ENCODE measurements around the gene B4GALT3. TPM values are rescaled to one million over a fixed set of nuclear protein-coding genes. Genes with fewer than 3 reads are reported as not detected.

The B4GALT3 gene
- total and polyA plus RNA-seq, 12 donors, result 11.5 to 28.9 (median 19.6) TPM

- no peak for TF ChIP-seq CTCF (IDR thresholded peaks at IDR 0.05)
- H3K4me3 ChIP-seq, result peak within 1 kb of the TSS in 7 of 10 donors; percentile 0 to 62 (median 38)
- peak within 1 kb of the TSS in 9 of 10 donors; percentile 5 to 95 (median 48) for H3K27ac ChIP-seq
- ATAC-seq, result peak; percentile 42 to 74 (median 60)
- peaks cover 0 to 58% (median 4%) of the 10 kb centered on the region in 9 donors for H3K4me1 ChIP-seq
- H3K36me3 ChIP-seq, result peaks cover 0 to 77% (median 46%) of the 10 kb centered on the region in 9 donors
- H3K9me3 ChIP-seq, result no peaks in the 10 kb centered on the region
- WGBS, 2 donors, result 70 to 74% methylated on average over 10 of the region's 10 CpGs
- peak in 1 of 2 donors; percentile 58 for DNase-seq
- H3K27me3 ChIP-seq, result no peaks in the 10 kb centered on the region
- intact Hi-C loops (cut with DNase I), result no loop called here
Measured at GRCh38 chr1:161215076-161215475, 37.8 kb upstream of the B4GALT3 start, which contains the start of gene FCER1G. Gene FCER1G, plus strand, starts transcription at chr1:161215295. Its CDS starts 27 bp downstream, at chr1:161215322.

- peaks cover 0 to 77% (median 51%) of the 10 kb centered on the region in 9 donors for H3K36me3 ChIP-seq
- ATAC-seq (peak in 3 of 8 donors; percentile 15 to 39 (median 19)), DNase-seq (no peak)
- peak overlapping the region in 2 of 10 donors; percentile 32 to 62 for H3K4me3 ChIP-seq
- H3K4me1 ChIP-seq, result peaks cover 0 to 65% (median 11%) of the 10 kb centered on the region in 9 donors
- WGBS, 2 donors, result 91 to 92% methylated on average over 9 of the region's 9 CpGs
- peak overlapping the region in 7 of 10 donors; percentile 41 to 95 (median 53) for H3K27ac ChIP-seq
- no peaks in the 10 kb centered on the region for H3K27me3 ChIP-seq
- H3K9me3 ChIP-seq, result no peaks in the 10 kb centered on the region
- intact Hi-C loops (cut with DNase I), result loop anchor here in 2 of 10 donors (5.0 kb wide), 2 partner anchors 163 to 168 kb away; no protein-coding TSS in a partner anchor
- no peak for TF ChIP-seq CTCF (IDR thresholded peaks at IDR 0.05)
Measured at GRCh38 chr1:161214369-161214768, 37.1 kb upstream of the B4GALT3 start.

GRCh38 chr1:161209790-161210409 is 32.6 kb upstream of the B4GALT3 start:
- Histone ChIP-seq H3K9me3 (no peaks in the 10 kb centered on the region), H3K4me3 (no peak overlapping the region), H3K27ac (peak overlapping the region in 4 of 10 donors; percentile 86 to 100 (median 98)), H3K36me3 (peaks cover 0 to 100% (median 75%) of the 10 kb centered on the region in 9 donors), H3K4me1 (peaks cover 6 to 72% (median 45%) of the 10 kb centered on the region in 9 donors), H3K27me3 (no peaks in the 10 kb centered on the region)
- DNase-seq (peak; percentile 68 to 83), ATAC-seq (peak; percentile 52 to 78 (median 68))
- intact Hi-C loops (cut with DNase I), result loop anchor here in 5 of 10 donors (2.0 to 5.0 kb wide), 3 partner anchors 17 to 172 kb away; no protein-coding TSS in a partner anchor
- WGBS, 2 donors, result 34 to 39% methylated on average over 11 of the region's 11 CpGs
- peak; percentile 76 to 88 (median 86) for TF ChIP-seq CTCF (IDR thresholded peaks at IDR 0.05)

GRCh38 chr1:161207173-161207572 is 29.9 kb upstream of the B4GALT3 start:
- intact Hi-C loops (cut with DNase I), result loop anchor here in 2 of 10 donors (5.0 kb wide), 1 partner anchor 175 kb away; no protein-coding TSS in a partner anchor
- 53 to 56% methylated on average over 8 of the region's 8 CpGs for WGBS, 2 donors
- H3K36me3 ChIP-seq, result peaks cover 0 to 89% (median 54%) of the 10 kb centered on the region in 9 donors
- peak overlapping the region in 2 of 10 donors; percentile 15 to 18 for H3K4me3 ChIP-seq
- peak; percentile 40 to 88 (median 73) for ATAC-seq
- no peaks in the 10 kb centered on the region for H3K9me3 ChIP-seq
- no peaks in the 10 kb centered on the region for H3K27me3 ChIP-seq
- H3K27ac ChIP-seq, result peak overlapping the region; percentile 67 to 100 (median 83)
- DNase-seq, result peak in 1 of 2 donors; percentile 77
- TF ChIP-seq CTCF (IDR thresholded peaks at IDR 0.05), result no peak
- H3K4me1 ChIP-seq, result peaks cover 15 to 78% (median 66%) of the 10 kb centered on the region in 9 donors

Data from heart right ventricle (tissue), 16 donors.